Measurements from ENCODE around the gene CMPK2. TPM values are rescaled to one million over a fixed set of nuclear protein-coding genes. Genes with fewer than 3 reads are reported as not detected.

Gene CMPK2
- total RNA-seq, 2 experiments from 2014 or later, result 3.2 to 4.5 TPM

DNA sequence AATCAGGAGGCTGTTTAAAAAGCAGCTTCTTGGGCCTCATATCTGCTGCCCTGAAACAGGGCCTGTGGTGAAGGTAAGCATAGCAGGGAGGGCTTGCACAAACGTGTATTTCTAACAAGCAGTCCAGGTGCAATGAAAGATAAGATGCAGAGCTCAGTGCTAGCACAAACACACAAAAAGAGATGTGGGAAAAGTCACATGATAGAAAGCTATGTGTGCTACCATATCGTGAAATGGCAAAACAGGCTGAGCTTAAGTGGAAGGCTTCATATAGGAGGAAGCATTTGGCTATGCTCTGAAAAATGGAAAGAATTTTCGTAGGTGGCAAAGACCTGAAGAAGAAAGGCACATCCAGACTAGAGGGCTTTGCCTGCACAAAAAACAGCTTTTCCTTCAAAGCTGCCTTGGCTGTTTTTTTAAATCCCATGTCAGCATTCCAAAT, 22.1 kb upstream of the CMPK2 start:
- TF ChIP-seq, protein P1, sequence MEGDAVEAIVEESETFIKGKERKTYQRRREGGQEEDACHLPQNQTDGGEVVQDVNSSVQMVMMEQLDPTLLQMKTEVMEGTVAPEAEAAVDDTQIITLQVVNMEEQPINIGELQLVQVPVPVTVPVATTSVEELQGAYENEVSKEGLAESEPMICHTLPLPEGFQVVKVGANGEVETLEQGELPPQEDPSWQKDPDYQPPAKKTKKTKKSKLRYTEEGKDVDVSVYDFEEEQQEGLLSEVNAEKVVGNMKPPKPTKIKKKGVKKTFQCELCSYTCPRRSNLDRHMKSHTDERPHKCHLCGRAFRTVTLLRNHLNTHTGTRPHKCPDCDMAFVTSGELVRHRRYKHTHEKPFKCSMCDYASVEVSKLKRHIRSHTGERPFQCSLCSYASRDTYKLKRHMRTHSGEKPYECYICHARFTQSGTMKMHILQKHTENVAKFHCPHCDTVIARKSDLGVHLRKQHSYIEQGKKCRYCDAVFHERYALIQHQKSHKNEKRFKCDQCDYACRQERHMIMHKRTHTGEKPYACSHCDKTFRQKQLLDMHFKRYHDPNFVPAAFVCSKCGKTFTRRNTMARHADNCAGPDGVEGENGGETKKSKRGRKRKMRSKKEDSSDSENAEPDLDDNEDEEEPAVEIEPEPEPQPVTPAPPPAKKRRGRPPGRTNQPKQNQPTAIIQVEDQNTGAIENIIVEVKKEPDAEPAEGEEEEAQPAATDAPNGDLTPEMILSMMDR (IDR thresholded peaks at IDR 0.05), result no peak
- Mint-ChIP-seq H3K9me3 (no peaks in the 10 kb centered on the region), H3K4me1 (ENCODE audit: low read depth) (no peaks in the 10 kb centered on the region), H3K36me3 (ENCODE audit: low read depth) (no peaks in the 10 kb centered on the region), H3K4me3 (no peak overlapping the region), H3K27ac (no peak overlapping the region), H3K27me3 (no peaks in the 10 kb centered on the region)
- ChIA-PET POLR2A (interaction anchor here (1.1 kb wide), 1 partner anchor 46 kb away, joined by 3 read pairs; no protein-coding TSS in a partner anchor), CTCF (interaction anchor here (0.6 to 2.4 kb wide), 10 partner anchors 8 to 156 kb away, joined by 3 to 23 read pairs (median 4); no protein-coding TSS in a partner anchor)
- intact Hi-C loops (cut with micrococcal nuclease), result no loop called here
- DNase-seq (no peak), ATAC-seq (no peak)

DNA sequence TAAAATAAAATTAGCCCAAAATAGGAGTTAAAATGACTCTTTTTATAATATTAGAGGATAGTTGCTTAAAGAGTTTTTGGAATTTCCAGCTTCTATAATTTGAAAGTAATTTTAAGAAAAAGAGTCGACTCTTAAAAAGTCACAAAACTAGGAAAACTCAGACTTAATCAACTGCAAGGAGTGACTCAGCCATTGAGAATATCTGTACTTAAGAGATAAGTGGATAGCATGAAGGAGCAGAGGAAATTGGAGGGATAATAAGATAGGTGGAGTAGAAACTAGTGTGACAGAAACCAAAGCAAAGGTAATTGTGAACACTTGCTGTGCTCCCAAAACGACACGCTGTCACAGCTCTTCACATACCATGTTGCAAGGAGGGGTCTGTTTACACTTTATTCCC, 20.3 kb upstream of the CMPK2 start:
- TF ChIP-seq, protein P1 (IDR thresholded peaks at IDR 0.05), result no peak
- Mint-ChIP-seq H3K4me1 (ENCODE audit: low read depth) (peaks cover 8% of the 10 kb centered on the region), H3K36me3 (ENCODE audit: low read depth) (no peaks in the 10 kb centered on the region), H3K27ac (no peak overlapping the region), H3K4me3 (no peak overlapping the region), H3K9me3 (no peaks in the 10 kb centered on the region), H3K27me3 (no peaks in the 10 kb centered on the region)
- ATAC-seq (no peak), DNase-seq (no peak)
- ChIA-PET CTCF (interaction anchor here (1.5 to 2.1 kb wide), 3 partner anchors 9 to 11 kb away, joined by 5 to 19 read pairs (median 5); no protein-coding TSS in a partner anchor), POLR2A (no interaction called here)
- intact Hi-C loops (cut with micrococcal nuclease), result no loop called here

DNA sequence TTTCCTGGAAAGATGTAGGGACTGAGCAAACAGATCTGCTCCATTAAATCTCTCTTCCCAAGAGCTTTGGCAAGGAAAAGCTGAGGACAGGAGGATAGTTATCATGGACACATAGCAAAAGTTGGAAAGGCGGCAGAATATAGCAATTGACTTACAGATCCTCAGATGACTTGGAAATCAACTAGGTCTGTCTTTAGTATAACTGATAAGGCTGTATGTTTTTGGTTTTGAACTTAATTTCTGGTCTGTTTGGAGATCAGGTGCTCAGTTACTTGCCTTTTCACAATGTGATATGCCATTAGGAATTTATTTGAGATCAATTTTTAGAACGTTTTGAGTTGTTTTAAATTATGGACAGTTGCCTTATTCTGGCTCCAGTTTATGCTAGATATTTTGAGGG, 19.8 kb upstream of the CMPK2 start:
- Mint-ChIP-seq H3K4me3 (no peak overlapping the region), H3K27ac (no peak overlapping the region), H3K9me3 (no peaks in the 10 kb centered on the region), H3K27me3 (no peaks in the 10 kb centered on the region), H3K36me3 (ENCODE audit: low read depth) (no peaks in the 10 kb centered on the region), H3K4me1 (ENCODE audit: low read depth) (peaks cover 11% of the 10 kb centered on the region)
- ATAC-seq (no peak), DNase-seq (no peak)
- TF ChIP-seq, protein P1 (IDR thresholded peaks at IDR 0.05), result no peak
- ChIA-PET CTCF (interaction anchor here (1.1 to 2.1 kb wide), 4 partner anchors 9 to 158 kb away, joined by 3 to 19 read pairs (median 5); no protein-coding TSS in a partner anchor), POLR2A (no interaction called here)
- intact Hi-C loops (cut with micrococcal nuclease), result no loop called here

DNA sequence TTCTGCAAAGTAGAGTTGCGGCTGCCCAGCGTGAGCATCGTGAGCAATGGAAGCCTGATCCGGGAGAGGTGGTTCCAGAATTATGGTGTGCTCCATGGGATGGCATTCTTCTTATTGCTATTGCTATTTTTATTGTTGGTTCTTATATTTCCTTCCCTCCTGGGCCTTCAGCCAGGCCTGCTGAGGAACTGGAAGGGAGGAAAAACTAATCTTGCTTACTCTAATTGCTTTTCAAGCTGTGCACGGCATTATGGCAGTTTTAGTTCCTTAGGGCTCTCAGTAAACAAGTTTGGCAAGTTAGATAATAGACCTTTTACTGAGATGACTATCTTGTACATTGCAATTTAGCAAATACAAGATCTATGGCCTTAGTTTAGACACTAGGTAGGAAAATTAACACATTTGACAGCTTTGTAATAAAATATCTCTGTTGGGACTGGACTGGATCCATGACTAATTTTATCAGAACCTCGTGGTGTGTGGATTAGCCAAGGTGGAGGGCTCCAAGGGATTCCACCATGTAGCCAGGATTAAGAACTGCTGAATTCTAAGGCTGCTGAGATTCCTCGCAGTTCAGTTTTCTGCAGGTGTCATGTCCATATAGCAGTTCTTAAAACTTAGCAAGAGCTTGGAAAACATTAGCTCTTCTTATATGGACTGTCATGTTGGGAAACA, 17.9 kb upstream of the CMPK2 start:
- Mint-ChIP-seq H3K36me3 (ENCODE audit: low read depth) (no peaks in the 10 kb centered on the region), H3K4me3 (no peak overlapping the region)
- POLR2A ChIA-PET, result no interaction called here

More for the DNA sequence above, 17.9 kb upstream of the CMPK2 start:
- TF ChIP-seq, protein P1 (IDR thresholded peaks at IDR 0.05), result no peak
- CTCF ChIA-PET, result interaction anchor here (1.1 to 2.1 kb wide), 2 partner anchors 12 to 160 kb away, joined by 3 to 19 read pairs; no protein-coding TSS in a partner anchor
- H3K27me3 Mint-ChIP-seq, result no peaks in the 10 kb centered on the region
- ATAC-seq, result no peak
- intact Hi-C loops (cut with micrococcal nuclease), result no loop called here
- no peak for DNase-seq
- no peaks in the 10 kb centered on the region for H3K9me3 Mint-ChIP-seq
- no peak overlapping the region for H3K27ac Mint-ChIP-seq
- peaks cover 28% of the 10 kb centered on the region for H3K4me1 Mint-ChIP-seq (ENCODE audit: low read depth)

Measured in activated CD8-positive, alpha-beta T cell treated with anti-CD3 and anti-CD28 coated beads for 36 hours (primary cell).